Heart left ventricle (tissue), 16 donors: ENCODE results near the gene GALNT14. TPM values are rescaled to one million over a fixed set of nuclear protein-coding genes. Genes with fewer than 3 reads are reported as not detected.
A peak's percentile ranks its signal among the peaks of the same experiment; 100 is the strongest.

Experiments used
- ATAC-seq, 4 donors: fragments of 200-7000 bp; cut with Tn5 transposase; one replicate each; pipeline ENCODE4 v1.9.1; 2020 to 2022; ENCODE audit warnings: moderate library complexity in 4 of 4, mild to moderate bottlenecking in 3 of 4, moderate number of reproducible peaks in 1 of 4
- DNase-seq, 5 donors: peaks; one replicate each; pipeline ENCODE4 v3.0.0-alpha.2; 2020
- H3K27ac ChIP-seq, 12 donors: fragments of 200-600 bp; sonication (generic) in 4 of 12; one replicate each; pipeline versions ENCODE4 v1.5.0 to v1.8.0; 2016 to 2022; ENCODE audit warnings: mild to moderate bottlenecking in 2 of 12
- H3K27me3 ChIP-seq, 9 donors: fragments of 200-600 bp; sonication (generic) in 2 of 9; one replicate each; pipeline versions ENCODE4 v1.5.1 to v1.8.0; 2016 to 2022; ENCODE audit warnings: mild to moderate bottlenecking in 3 of 9
- H3K36me3 ChIP-seq, 9 donors: fragments of 200-600 bp; sonication (generic) in 2 of 9; one replicate each; pipeline versions ENCODE4 v1.5.0 to v1.8.0; 2018 to 2022; ENCODE audit warnings: mild to moderate bottlenecking in 2 of 9
- H3K4me1 ChIP-seq, 12 donors: fragments of 200-600 bp; sonication (generic) in 4 of 12; one replicate each; pipeline versions ENCODE4 v1.5.0 to v1.8.0; 2016 to 2022; ENCODE audit warnings: mild to moderate bottlenecking in 3 of 12
- H3K4me3 ChIP-seq, 12 donors: fragments of 200-600 bp; sonication (generic) in 4 of 12; one replicate each; pipeline versions ENCODE4 v1.5.0 to v1.8.0; 2017 to 2022; ENCODE audit warnings: mild to moderate bottlenecking in 9 of 12, moderate library complexity in 4 of 12
- H3K9me3 ChIP-seq, 12 donors: fragments of 200-600 bp; sonication (generic) in 4 of 12; one replicate each; pipeline versions ENCODE4 v1.5.0 to v1.8.0; 2016 to 2022; ENCODE audit warnings: mild to moderate bottlenecking in 1 of 12
- POLR2A ChIP-seq, 2 donors: fragments of 450-650 bp; IDR thresholded peaks; one replicate each; pipeline ENCODE4 v1.6.1; 2017; ENCODE audit warnings: antibody characterized with exemption in 2 of 2, mild to moderate bottlenecking in 2 of 2, moderate library complexity in 2 of 2
- WGBS, 4 donors: extraction: QIAGEN DNeasy Blood & Tissue Kit in 2 of 4; methylation state at CpG; one replicate each; pipeline versions ENCODE4 v1.1.5 to v1.1.7; 2013 to 2018; 5-methylcytosine and 5-hydroxymethylcytosine counted together
- intact Hi-C, 10 donors: fragments of 100-400 bp; cut with DNase I; formaldehyde crosslinking; loops; one replicate each; pipeline versions ENCODE4 v1.11.1 to v1.14.2; 2022
- polyA plus RNA-seq, 2 donors: library from polyadenylated mRNA; stranded (reverse); fragments of 200-250 nt; gene quantifications; one replicate each; pipeline ENCODE4 v1.2.3, GENCODE V29; 2013
- total RNA-seq, 9 donors: library from RNA; depleted of rRNA in 2 of 9; stranded (reverse); fragments of >200 nt in 2 of 9; fragmentation: NEBNext Ultra II Directional in 3 of 9; extraction: Animal tissue kit (Norgen Biotek cat#: 25700) in 3 of 9; gene quantifications; one replicate each; pipeline versions ENCODE4 v1.1.0 to v1.2.4, GENCODE V29; 2016 to 2023
- TF ChIP-seq, protein P1 (sequence below), 12 donors: fragments of 200-600 bp; sonication (generic) in 4 of 12; IDR thresholded peaks; one replicate each; pipeline versions ENCODE4 v1.5.0 to v1.8.0; 2018 to 2022; ENCODE audit warnings: antibody characterized with exemption in 12 of 12, mild to moderate bottlenecking in 5 of 12
- donor health status: ischemic (EF 13 %, LVEDD 7.1; RV severe dilation, severe dysfunction).
- donor health status: healthy with polysubstance abuse.
- donor health status: DM: no; HTN: yes; CAD: no.
- donor health status: DM: no; HTN: no; CAD: no.
- donor health status: ischemic (EF 25% LVEDD 6.9; RV normal size, moderate dysfunction).
- donor health status: ischemic (EF 25% LVEDD 5.7; RV mildly dilated, moderate dysfunction).
- donor health status: healthy.
- donor health status: DM: yes; HTN: yes; CAD: no.
- donor health status: ischemic (EF 35%, LVEDD 5.7; RV mildly dilated, moderate dysfunction).
- donor health status: nonischemic (EF 11% LVEDD 7.7; RV severe dilation, severe dysfunction).
- donor health status: DM: yes; HTN: yes; CAD: no.
- donor health status: PGD.
- donor health status: ischemic (EF 29% LVEDD 5.4; RV normal size, mild dysfunction).
- donor health status: nonischemic (EF 23%, LVEDD 6.1; RV moderate dilation, normal function).

GALNT14 gene
- total and polyA plus RNA-seq, 11 donors: 0.29 to 2.4 (median 1.0) TPM; not detected in 2

- intact Hi-C loops: no loop called here
- peak in 1 of 4 donors; percentile 13 for ATAC-seq
- 48 to 73% (median 55%) methylated on average over 4 of the region's 4 CpGs for WGBS, 4 donors
- H3K36me3 ChIP-seq: no peaks in the 10 kb centered on the region
- H3K9me3 ChIP-seq: no peaks in the 10 kb centered on the region
- peaks cover 0 to 6% (median 0%) of the 10 kb centered on the region in 12 donors for H3K4me1 ChIP-seq
- no peak for DNase-seq
- H3K27ac ChIP-seq: no peak overlapping the region
- no peak for TF ChIP-seq POLR2A (IDR thresholded peaks at IDR 0.05)
- TF ChIP-seq, protein P1, sequence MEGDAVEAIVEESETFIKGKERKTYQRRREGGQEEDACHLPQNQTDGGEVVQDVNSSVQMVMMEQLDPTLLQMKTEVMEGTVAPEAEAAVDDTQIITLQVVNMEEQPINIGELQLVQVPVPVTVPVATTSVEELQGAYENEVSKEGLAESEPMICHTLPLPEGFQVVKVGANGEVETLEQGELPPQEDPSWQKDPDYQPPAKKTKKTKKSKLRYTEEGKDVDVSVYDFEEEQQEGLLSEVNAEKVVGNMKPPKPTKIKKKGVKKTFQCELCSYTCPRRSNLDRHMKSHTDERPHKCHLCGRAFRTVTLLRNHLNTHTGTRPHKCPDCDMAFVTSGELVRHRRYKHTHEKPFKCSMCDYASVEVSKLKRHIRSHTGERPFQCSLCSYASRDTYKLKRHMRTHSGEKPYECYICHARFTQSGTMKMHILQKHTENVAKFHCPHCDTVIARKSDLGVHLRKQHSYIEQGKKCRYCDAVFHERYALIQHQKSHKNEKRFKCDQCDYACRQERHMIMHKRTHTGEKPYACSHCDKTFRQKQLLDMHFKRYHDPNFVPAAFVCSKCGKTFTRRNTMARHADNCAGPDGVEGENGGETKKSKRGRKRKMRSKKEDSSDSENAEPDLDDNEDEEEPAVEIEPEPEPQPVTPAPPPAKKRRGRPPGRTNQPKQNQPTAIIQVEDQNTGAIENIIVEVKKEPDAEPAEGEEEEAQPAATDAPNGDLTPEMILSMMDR (IDR thresholded peaks at IDR 0.05): no peak
- H3K27me3 ChIP-seq: no peaks in the 10 kb centered on the region
- no peak overlapping the region for H3K4me3 ChIP-seq
Observed at GRCh38 chr2:30990671-30991070, 147.6 kb downstream of the GALNT14 start.

DNA sequence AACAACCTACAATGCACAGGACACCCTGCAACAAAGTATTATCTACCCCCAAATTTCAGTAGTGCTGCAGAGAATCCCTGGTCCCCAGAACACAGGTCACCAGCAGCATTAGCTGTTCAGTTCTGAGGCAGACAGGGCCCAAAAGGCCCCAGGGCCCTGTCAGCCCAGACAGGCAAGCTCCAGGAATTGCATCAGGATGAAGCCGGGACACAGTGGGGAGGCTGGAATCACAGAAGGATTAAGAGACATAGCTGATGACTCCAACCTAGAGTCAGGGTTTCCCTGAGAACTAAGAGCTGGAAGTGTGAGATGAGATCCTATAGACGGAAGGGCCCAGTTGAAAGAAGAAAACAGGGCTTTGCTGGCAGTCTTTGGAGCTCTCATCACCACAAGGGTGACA lies 148.1 kb downstream of the GALNT14 start:
- H3K27me3 ChIP-seq: no peaks in the 10 kb centered on the region
- H3K4me3 ChIP-seq: no peak overlapping the region
- H3K36me3 ChIP-seq: no peaks in the 10 kb centered on the region
- no peak for ATAC-seq
- no peaks in the 10 kb centered on the region for H3K9me3 ChIP-seq
- H3K4me1 ChIP-seq: peaks cover 0 to 11% (median 4%) of the 10 kb centered on the region in 12 donors
- TF ChIP-seq POLR2A (IDR thresholded peaks at IDR 0.05): no peak
- TF ChIP-seq, protein P1 (IDR thresholded peaks at IDR 0.05): no peak
- no peak for DNase-seq
- 86 to 95% (median 88%) methylated on average over 2 of the region's 2 CpGs for WGBS, 4 donors
- H3K27ac ChIP-seq: no peak overlapping the region
- intact Hi-C loops: no loop called here

GRCh38 chr2:30989746-30990145 lies 148.5 kb downstream of the GALNT14 start:
- H3K36me3 ChIP-seq: no peaks in the 10 kb centered on the region
- TF ChIP-seq POLR2A (IDR thresholded peaks at IDR 0.05): no peak
- TF ChIP-seq, protein P1 (IDR thresholded peaks at IDR 0.05): no peak
- H3K27me3 ChIP-seq: no peaks in the 10 kb centered on the region
- no peak for DNase-seq
- no peak for ATAC-seq
- WGBS, 4 donors: 67 to 90% (median 86%) methylated on average over 1 of the region's 1 CpG
- H3K27ac ChIP-seq: no peak overlapping the region
- H3K9me3 ChIP-seq: no peaks in the 10 kb centered on the region
- no peak overlapping the region for H3K4me3 ChIP-seq
- H3K4me1 ChIP-seq: peaks cover 0 to 15% (median 8%) of the 10 kb centered on the region in 12 donors
- intact Hi-C loops: no loop called here

DNA sequence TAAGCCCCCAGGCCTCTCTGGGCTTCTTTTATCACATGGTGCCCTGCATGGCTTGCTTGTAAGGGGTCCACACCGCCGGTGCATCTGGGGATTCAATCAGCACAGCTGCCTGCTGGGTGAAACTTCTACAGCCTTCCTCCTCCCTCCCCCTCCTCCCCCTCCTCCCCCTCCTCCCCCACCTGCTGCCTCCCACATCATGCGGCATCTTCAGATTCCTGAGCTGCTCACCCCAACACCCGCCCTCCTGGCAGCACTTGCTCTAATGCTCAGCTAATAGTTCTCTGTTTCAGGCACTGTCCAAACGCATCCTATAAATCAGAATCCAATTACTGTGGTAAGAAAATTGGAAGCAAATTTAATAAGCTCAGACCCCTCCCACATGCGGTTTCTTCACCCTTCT lies 150.7 kb downstream of the GALNT14 start:
- H3K27me3 ChIP-seq: no peaks in the 10 kb centered on the region
- H3K9me3 ChIP-seq: no peaks in the 10 kb centered on the region
- H3K36me3 ChIP-seq: no peaks in the 10 kb centered on the region
- intact Hi-C loops: no loop called here
- H3K27ac ChIP-seq: no peak overlapping the region
- TF ChIP-seq POLR2A (IDR thresholded peaks at IDR 0.05): no peak
- TF ChIP-seq, protein P1 (IDR thresholded peaks at IDR 0.05): no peak
- 71 to 80% (median 79%) methylated on average over 6 of the region's 6 CpGs for WGBS, 4 donors
- ATAC-seq (no peak), DNase-seq (no peak)
- H3K4me1 ChIP-seq: peaks cover 0 to 26% (median 12%) of the 10 kb centered on the region in 12 donors
- no peak overlapping the region for H3K4me3 ChIP-seq
